D341Med (cell line): Measurements from ENCODE around the gene FAM110C.
"Not testable (repeated sequence)": the region's sequence is repeated elsewhere in the genome, so short reads cannot be mapped to it uniquely, and the experiment has no call there.

ENCODE experiments used
- DNase-seq: peaks from one replicate; pipeline ENCODE4 v3.0.0; 2012; ENCODE audit warnings: low spot score

FAM110C gene

GRCh38 chr2:44748-45341 is 1.5 kb downstream of the FAM110C start:
- no peak for DNase-seq

- no peak for DNase-seq
Measured at GRCh38 chr2:42788-43187, 3.5 kb downstream of the FAM110C start.

- DNase-seq: no peak
Measured at GRCh38 chr2:40465-40864, 5.8 kb downstream of the FAM110C start.

GRCh38 chr2:38155-38554 is 8.2 kb downstream of the FAM110C start:
- DNase-seq: no peak

- no peak for DNase-seq
Measured at GRCh38 chr2:36318-36717, 10.0 kb downstream of the FAM110C start.

GRCh38 chr2:35852-36251 is 10.5 kb downstream of the FAM110C start:
- no peak for DNase-seq

- no peak for DNase-seq
Measured at GRCh38 chr2:33620-34019, 12.7 kb downstream of the FAM110C start.

GRCh38 chr2:32068-32467 is 14.2 kb downstream of the FAM110C start:
- no peak for DNase-seq

- DNase-seq: no peak
Measured at GRCh38 chr2:29253-29652, 17.1 kb downstream of the FAM110C start.

- no peak for DNase-seq
Measured at GRCh38 chr2:28406-28975, 17.8 kb downstream of the FAM110C start.

- no peak for DNase-seq
Measured at GRCh38 chr2:26891-27290, 19.4 kb downstream of the FAM110C start.

GRCh38 chr2:25543-25942 is 20.8 kb downstream of the FAM110C start:
- no peak for DNase-seq

GRCh38 chr2:24591-24990 is 21.7 kb downstream of the FAM110C start:
- DNase-seq: not testable (repeated sequence)

- no peak for DNase-seq
Measured at GRCh38 chr2:24107-24506, 22.2 kb downstream of the FAM110C start.

- DNase-seq: no peak
Measured at GRCh38 chr2:23283-23682, 23.0 kb downstream of the FAM110C start.

GRCh38 chr2:22244-22643 is 24.1 kb downstream of the FAM110C start:
- not testable (repeated sequence) for DNase-seq

- not testable (repeated sequence) for DNase-seq
Measured at GRCh38 chr2:20259-20658, 26.0 kb downstream of the FAM110C start.

- DNase-seq: no peak
Measured at GRCh38 chr2:19505-19904, 26.8 kb downstream of the FAM110C start.

GRCh38 chr2:18402-19271 is 27.7 kb downstream of the FAM110C start:
- DNase-seq: no peak

GRCh38 chr2:15916-16315 is 30.4 kb downstream of the FAM110C start:
- not testable (repeated sequence) for DNase-seq

- no peak for DNase-seq
Measured at GRCh38 chr2:11248-11941, 34.9 kb downstream of the FAM110C start.

GRCh38 chr2:10222-10875 is 36.0 kb downstream of the FAM110C start:
- no peak for DNase-seq
